GM19372 (cell line): ENCODE measurements around the gene CAPNS2.

Experiments used
- ATAC-seq: cut with Tn5 transposase; IDR thresholded peaks from one replicate; pipeline ENCODE4 v1.9.1; 2021; ENCODE audit warnings: mild to moderate bottlenecking, low read depth, moderate library complexity; ENCODE audit not compliant: unreplicated experiment

CAPNS2 gene

DNA sequence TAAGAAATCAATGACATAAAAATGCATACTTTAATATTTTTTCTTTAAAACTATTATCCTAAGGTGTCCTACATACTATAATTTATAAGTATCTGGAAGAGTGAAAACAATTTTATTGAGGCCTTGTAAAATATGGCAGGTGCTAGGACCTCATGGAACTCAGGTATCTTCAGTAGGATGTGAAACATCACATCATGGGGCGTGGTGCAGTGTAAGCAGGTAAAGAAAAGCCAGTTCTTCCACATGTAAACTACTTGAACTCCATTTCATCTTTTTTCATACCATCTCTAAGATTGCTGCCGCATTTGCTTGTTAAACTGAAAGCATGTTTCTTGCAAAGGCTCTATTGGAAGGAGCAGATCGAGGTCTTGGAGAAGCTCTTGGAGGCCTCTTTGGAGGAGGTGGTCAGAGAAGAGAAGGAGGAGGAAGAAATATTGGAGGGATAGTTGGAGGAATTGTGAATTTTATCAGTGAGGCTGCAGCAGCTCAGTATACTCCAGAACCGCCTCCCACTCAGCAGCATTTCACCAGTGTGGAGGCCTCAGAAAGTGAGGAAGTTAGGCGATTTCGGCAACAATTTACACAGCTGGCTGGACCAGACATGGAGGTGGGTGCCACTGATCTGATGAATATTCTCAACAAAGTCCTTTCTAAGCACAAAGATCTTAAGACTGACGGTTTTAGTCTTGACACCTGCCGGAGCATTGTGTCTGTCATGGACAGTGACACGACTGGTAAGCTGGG lies at the start of gene CAPNS2:
TSS of gene CAPNS2 (plus strand) at position 253 of the 744 bp plus-strand sequence. CDS start at position 326, 73 bp downstream.
- no peak for ATAC-seq

DNA sequence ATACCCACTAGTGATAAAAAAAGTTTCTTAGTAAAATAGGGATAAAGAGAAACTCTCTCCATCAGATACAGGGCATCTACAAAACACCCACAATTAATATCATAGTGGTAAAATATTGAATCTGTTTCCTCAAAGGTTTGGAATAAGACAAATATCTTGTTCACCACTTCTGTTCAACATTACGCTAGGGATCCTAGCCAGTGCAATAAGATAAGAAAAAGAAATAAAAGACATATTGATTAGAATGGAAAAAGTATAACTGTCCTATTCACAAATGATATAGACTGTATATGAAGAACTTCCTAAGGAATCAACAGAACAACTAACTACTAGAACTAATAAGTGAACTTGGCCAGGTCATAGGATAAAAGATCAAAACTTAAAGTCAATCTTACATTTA lies 44.7 kb upstream of the CAPNS2 start:
- no peak for ATAC-seq

DNA sequence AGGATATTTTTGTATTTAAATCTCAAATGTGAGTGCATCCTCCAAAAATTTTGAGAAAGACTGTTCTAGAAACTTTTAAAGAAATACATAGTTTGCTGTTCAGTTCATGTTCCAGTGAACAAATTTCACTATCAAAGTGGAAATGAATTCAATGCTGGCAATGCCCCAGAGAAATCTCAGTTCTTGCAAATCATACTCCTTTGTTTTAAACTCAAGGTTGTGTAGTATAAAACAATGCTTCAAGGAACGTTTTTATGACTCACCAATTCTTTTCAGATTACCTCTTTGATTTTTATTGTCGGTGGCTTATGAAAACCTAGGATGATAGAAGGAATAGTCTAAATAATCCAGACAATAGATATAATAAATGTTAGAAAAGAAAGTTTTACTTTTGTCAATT lies 40.0 kb upstream of the CAPNS2 start:
- ATAC-seq = no peak

DNA sequence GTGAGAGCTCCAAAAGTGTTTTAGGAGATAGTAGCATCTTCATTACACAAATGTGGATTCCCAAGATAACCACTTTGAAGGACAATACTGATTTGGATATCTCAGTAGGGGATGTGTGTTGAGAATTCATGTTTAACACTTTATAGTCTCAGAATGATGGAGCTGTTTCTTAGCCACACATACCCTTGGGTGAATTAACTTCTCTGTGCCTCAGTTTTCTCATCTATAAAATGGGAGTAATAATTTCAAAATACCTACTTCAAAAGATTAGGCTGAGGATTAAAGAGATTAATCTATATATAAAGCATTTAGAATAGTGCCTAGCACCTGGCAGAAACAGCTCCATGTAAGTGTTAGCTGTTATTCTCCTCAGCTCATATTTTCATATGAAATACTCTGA lies 38.6 kb upstream of the CAPNS2 start:
- no peak for ATAC-seq

DNA sequence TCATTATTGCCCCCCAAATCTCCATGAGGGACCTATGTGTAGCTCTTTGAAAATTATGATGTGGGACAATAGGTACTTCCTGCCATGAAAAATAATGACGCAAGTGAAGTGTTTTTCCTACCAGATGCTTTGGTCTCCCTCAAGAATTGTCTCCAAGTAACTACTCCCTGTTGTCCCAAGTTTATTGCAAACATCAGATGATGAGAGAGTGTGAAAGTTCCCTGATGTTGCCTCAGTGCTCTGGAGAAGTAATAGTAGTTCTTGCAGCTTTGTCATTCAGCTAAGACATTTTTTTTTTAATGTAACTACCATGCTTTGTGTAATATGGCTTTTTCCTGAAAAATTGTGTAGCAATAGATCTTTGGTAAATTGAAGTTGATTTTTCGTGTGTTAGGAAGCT lies 37.5 kb upstream of the CAPNS2 start:
- ATAC-seq = no peak

DNA sequence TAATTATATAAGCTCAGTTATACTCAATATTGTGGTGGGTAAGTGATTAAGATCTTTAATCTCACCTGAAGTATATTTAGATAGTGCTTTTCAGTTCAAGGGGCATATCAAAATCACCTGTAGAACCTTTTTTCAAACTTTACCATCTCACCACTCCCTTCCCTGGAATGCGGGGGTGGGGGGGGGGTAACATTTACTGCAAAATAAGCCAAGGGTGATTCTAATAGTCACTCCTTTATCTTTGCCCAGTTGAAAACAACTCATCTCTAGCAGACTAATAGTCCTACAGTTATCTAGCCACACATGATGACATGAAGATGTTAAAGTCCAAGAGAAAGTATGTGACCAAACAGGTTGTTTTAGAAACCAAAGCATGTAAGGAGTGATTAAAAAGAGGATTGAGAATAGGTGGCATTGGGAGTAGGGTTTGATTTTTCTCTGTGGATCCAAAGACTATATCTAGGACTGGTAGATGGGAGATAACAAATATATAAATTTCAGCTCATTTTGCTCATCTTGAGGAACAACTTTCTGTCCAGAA lies 36.1 kb upstream of the CAPNS2 start:
- no peak for ATAC-seq

DNA sequence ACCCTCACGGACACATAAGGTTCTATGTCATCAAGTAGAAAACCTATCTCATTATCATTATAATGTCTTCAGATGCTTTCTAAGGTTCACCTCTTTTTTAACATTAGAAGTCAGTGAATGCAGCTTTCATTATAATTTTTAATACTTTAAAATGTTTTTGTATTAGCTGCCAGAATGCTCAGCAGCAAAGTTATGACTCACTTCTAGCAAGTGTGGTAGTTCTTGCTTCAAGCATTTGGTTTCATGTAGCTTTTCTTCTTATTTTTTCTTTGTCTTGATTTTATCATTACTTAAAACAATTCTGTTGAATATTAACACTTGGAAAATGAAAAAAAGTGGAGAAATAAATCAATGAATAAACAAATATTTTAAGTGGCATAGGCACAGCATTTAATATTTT lies 34.3 kb upstream of the CAPNS2 start:
- ATAC-seq = no peak

DNA sequence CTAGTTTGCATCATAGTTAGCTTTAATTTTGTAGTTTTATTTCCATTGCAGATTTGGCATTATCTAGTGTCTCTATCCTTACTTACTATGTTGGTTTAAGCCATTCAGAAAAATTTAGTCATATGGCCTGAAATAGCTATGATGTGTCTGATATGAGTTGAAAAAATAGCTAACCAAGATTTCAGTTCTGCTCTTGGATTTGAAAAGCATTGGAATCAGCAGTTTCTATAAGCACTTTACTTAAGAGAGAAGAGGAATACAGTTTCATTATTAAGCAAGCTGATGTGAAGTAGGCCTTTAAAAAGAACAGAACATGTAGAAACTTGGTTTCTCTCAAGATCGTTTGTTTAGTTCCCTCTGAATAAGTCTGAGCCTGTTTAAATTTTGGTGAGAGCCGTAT lies 31.7 kb upstream of the CAPNS2 start:
- no peak for ATAC-seq

DNA sequence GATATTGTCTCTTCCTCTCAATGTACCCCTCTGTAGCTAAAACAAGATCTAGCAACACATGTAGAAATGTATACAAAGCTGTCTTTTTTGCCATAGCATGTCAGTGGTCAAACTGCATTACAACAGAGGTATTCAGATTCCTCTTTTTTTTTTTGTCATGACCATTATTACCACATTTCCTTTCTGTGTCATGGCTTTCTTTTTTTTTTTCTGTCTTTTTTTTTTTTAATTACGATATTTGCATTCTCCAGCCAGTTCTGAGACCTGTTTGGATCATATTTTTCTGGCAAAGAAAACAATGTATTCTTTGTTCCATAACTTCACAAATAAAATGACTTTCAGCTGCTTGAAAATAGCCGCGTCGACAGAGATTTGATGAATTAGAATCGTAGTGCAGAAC lies 27.4 kb upstream of the CAPNS2 start:
- no peak for ATAC-seq

DNA sequence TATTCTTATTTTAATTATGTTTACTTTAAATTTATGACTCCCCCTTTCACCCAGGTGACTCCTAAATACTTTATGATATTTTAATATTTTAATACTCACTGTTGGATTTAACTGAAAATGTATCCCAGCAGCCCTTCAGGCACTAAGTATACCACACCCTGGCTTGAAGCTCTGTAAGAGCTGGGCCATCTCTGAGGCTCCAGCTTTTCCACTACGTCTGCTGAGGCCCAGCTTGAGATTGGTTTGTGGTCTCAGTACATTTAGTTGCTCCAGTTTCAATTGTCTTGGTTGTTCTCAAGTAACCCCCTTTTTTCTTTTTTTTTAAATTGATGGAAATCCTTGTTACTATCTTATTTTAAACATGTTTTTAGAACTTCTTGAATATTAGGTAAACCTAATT lies 27.0 kb upstream of the CAPNS2 start:
- ATAC-seq = no peak

DNA sequence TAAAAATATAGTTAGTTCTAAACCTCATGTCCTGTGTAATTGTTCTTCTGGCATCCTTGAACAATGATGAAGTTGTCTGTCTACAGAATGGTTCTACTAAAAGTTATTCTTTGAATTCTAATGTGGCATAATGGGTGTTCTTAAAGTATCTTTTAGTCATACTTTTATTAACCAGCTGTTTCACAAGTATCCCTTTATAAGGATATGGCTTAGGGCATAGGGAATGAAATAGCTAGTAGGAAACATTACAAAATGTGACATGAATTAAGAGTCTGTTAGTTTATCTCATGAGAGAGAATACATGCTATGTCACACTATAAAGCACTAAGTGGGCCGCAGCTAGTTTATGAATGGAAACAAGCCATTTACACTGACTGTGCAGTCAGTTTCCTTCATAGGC lies 26.3 kb upstream of the CAPNS2 start:
- ATAC-seq = no peak

DNA sequence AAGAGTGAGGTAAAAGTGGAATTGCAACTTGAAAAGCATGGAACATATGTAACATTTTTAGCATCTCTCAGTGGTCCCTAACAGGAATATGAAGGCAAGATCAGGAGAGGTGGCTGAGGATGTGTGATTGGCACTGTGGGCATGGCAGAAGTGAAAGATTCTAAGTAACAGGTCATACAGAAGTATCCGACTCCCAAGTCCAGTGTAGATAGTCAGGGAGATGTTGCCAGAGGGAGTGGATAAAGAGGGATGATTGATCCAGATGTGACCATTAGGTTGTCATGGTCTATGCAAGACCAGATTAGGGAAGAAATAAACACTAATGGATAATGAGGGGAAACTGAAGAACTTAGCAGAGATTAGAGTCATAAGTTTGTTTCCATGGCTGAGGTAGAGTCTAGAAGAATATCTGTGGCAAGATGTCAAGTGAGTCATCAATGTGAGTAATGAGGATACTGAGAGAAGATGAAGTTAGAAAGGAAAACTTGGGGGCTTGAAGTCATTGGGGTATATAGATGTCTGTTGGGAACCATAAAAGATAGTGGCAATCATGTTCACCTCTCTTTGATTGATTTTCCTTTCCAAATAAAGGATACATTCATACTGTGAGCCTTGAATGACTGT lies 23.9 kb upstream of the CAPNS2 start:
- ATAC-seq = no peak

DNA sequence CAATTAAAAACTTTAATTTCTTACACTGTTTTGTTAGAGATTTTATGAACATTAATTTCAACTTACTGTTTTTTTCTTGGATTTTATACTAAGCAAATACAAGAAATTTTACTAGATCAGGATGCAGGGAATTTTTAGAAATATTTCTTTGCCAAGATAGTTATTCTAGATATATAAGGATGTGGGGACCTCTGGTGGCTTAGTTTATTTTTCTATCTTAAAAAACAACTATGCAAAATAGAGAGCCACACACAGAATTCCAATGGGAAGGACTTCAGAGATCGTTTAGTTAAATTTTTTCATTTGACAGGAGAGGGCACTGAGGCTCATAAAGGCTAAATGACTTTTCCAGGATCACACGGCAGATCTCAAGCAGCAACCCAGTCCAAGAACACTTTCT lies 23.0 kb upstream of the CAPNS2 start:
- no peak for ATAC-seq

DNA sequence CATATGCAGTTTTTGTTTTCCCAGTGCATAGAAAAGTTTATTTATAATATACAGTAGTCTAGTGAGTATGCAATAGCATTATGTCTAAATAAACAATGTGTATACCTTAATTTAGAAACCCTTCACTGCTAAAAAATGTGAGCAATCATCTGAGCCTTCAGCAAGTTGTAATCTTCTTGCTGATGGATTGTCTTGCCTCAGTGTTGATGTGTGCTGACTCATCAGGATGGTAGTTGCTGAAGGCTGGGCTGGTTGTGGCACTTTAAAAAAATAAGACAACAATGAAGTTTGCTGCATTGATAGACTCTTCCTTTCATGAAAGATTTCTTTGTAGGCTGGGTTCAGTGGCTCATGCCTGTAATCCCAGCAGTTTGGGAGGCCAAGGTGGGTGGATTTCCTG lies 13.9 kb upstream of the CAPNS2 start:
- no peak for ATAC-seq

DNA sequence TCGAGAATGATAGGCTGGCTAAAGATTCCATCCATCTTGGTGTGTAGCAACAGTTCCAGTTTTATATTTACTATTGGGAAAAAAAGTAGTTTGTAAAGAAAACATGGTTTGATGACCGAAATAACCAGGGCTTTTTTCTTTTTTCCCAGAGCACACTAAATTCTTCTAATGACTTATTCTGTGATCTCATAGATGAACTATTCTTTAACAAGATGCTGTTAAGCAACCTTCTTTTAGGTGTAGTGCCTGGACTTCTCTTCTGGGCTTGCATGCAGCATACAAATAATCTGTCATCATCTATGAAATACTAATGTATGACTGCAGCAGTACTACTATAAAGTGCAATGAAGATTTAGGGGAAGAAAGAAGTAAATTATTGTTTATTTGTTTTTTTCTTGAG lies 11.0 kb upstream of the CAPNS2 start:
- no peak for ATAC-seq

DNA sequence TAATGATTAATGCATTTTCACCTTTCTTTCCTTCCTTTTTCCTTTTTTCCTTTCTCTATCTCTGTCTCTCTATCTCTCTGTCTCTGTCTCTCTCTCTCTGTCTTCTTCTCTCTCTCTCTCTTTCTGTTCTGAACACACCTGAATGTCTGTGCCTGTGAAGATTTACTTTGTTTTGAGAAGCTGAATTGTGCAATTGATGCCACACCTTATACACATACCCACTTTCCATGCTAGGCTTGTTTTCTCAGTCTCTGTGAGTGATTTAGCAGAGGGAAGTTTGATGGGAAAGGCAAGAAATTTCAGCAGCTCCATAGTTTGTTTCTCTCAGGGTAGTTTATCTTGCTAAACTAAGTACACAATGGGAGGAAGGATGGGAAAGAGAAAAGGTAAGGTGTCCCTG lies 9.3 kb upstream of the CAPNS2 start:
- no peak for ATAC-seq

DNA sequence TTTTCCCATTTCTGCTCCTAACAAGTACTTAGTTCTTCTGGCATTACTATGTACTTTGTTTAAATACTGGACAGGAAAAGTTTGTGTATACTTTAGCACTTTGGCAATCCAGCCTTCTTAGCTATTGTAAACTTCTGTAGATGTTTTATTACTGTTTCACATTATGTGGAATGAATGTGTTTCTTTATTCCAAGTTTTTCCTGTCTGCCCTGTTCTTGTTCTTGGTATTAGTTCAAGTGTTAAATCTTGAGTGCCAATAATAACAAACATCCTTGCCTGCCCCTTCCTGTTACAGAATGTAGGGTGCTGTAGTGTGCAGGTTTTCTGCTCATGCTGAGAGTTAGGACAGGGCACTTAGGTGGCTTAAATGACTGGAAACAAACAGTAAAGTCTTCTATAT lies 7.3 kb upstream of the CAPNS2 start:
- ATAC-seq = no peak

DNA sequence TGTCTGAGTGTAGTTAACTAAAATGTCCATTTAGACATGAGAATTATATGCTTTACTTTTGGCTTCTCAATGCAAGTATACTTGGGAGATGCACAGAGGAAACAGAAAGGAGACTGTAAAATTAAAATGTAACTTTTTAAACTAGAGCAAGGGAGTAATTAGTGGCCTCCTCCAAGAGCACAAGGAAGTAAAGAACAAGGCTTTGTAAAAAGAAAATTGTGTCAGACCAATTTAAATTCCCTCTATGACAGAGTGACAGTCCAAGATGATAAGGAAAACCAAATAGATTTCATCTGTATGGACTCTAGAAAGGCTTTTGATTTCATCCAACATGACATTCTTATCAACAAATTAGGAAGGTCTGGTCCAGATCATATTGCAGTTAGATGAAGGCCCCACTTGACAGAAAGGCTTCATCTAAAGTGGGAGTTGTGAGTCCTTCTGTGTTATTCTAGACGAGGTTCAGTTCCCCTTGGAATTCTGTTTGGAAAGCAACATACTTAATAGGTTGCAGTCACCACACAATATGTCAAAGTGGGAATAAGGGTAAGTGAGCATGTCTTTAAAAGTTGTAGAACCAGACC lies 6.5 kb upstream of the CAPNS2 start:
- no peak for ATAC-seq

DNA sequence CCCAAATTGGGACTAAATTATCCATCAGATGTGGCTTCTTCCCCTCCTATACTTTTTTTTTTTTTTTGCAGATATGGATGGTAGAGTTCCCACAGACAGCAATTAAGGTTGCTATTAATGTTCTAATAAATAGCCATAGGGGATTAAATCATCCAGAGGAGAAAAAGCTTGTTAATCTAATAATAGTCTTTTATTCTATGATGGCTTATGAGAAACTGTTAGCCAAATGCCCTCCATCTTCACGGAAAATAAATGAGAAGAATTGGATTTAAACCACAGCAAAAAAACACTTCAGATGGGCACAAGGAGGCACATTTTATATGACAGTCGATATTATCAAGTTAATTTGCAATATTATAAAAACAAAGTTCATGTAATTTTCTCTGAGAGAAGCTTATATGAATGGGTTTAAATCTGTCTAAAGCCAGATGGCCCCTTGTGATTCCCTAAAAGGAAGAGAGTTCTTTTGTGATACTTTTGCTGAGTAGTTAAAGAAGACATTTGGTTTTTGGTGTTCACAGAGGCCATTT lies 5.1 kb upstream of the CAPNS2 start:
- no peak for ATAC-seq

DNA sequence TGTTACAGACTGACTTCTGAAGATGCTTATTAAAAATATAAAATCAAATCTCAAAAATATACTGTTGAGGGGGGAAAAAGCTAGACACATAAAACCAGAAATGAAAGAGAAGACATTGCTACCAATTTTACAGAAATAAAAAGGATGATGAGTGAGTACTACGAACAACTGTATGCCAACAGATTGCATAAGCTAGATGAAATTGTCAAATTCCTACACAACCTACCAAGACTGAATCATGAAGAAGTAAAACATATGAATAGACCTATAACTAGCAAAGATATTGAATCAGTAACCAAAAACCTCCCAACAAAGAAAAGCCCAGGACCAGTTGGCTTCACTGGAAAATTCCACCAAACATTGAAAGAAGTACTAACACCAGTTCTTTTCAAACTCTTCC lies 3.5 kb upstream of the CAPNS2 start:
- ATAC-seq = no peak

DNA sequence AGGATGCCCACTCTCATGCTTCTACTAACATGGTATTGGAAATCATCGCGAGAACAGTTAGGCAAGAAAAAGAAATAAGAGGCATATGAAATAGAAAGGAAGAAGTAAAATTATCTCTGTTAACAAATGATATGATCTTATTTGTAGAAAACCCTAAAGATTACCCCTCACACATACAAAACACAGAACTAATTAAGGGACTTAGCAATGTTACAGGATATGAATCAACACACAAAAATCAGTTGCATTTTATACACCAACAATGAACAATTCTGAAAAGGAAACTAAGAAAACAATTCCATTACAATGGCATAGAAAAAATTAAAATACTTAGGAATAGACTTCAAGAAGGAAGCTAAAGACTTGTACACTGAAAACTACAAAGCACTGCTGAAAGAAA lies 2.7 kb upstream of the CAPNS2 start:
- ATAC-seq = no peak

DNA sequence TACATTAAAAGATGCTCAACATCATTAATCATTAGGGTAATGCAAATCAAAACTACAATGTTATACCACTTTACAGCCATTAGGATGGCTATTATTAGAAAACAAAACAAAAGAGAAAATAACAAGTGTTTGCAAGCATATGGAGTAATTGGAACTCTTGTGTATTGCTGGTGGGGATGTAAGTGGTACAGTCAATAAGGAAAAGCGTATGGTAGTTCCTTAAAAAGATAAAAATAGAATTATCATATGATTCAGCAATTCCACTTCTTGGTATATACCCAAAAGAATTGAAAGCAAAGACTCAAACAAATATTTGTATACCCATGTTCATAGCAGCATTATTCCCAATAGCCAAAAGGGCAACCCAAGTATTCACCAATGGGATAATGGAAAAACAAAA lies 1.4 kb upstream of the CAPNS2 start:
- no peak for ATAC-seq
